SK-N-SH (cell line): ENCODE data around the gene CDK14.

ENCODE experiments used
- ELF1 ChIP-seq: IDR thresholded peaks from 2 replicates; pipeline ENCODE4 v1.4.0; 2012
- EZH2phosphoT487 ChIP-seq: fragments of 200-600 bp; sonication (generic); IDR thresholded peaks from 2 replicates; pipeline ENCODE4 v1.6.1; 2017; ENCODE audit warnings: low read depth, mixed run types, mild to moderate bottlenecking, antibody characterized with exemption, moderate library complexity, borderline replicate concordance
- MXI1 ChIP-seq: IDR thresholded peaks from 2 replicates; pipeline ENCODE4 v1.6.1; 2012; ENCODE audit warnings: mild to moderate bottlenecking, low read depth, low read length, improper control_type of control experiment
- POLR2AphosphoS5 ChIP-seq: IDR thresholded peaks from 2 replicates; pipeline ENCODE4 v1.6.1; 2012; ENCODE audit warnings: low read depth, low read length
- RFX5 ChIP-seq: IDR thresholded peaks from 2 replicates; pipeline ENCODE4 v1.6.1; 2012; ENCODE audit warnings: mild to moderate bottlenecking, improper control_type of control experiment, low read length
- TF ChIP-seq, protein P1 (sequence below): fragments of 200-600 bp; sonication (generic); IDR thresholded peaks from 2 replicates; pipeline ENCODE4 v1.6.1; 2017; ENCODE audit warnings: antibody characterized with exemption, mild to moderate bottlenecking, moderate library complexity
- TF ChIP-seq, protein P2 (sequence below): IDR thresholded peaks from 2 replicates; pipeline ENCODE4 v1.4.0; 2012; ENCODE audit warnings: low read depth, borderline replicate concordance
- TF ChIP-seq, protein P3 (sequence below): IDR thresholded peaks from 2 replicates; pipeline ENCODE4 v1.4.0; 2012; ENCODE audit warnings: low read depth

DNA sequence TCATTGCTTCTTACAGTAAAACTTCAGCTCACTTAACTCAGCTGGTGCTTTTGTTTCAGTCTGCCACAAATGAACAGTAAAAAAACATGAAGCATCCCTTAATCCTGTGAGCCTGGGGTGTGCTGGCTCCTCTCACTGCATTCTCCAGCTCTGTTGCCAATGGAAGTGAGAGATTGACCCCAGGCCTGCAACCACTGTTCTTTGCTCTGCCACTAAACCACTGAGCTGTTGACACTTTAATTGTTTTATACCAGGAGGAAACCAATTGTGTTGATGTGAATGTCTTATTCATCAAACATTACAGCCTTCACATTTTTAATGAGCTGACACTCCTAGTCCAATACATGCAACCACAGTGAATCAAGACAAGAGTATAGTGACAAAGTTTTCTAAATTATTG, 598.7 kb downstream of the CDK14 start:
- no peak for TF ChIP-seq EZH2phosphoT487
- TF ChIP-seq, protein P1, sequence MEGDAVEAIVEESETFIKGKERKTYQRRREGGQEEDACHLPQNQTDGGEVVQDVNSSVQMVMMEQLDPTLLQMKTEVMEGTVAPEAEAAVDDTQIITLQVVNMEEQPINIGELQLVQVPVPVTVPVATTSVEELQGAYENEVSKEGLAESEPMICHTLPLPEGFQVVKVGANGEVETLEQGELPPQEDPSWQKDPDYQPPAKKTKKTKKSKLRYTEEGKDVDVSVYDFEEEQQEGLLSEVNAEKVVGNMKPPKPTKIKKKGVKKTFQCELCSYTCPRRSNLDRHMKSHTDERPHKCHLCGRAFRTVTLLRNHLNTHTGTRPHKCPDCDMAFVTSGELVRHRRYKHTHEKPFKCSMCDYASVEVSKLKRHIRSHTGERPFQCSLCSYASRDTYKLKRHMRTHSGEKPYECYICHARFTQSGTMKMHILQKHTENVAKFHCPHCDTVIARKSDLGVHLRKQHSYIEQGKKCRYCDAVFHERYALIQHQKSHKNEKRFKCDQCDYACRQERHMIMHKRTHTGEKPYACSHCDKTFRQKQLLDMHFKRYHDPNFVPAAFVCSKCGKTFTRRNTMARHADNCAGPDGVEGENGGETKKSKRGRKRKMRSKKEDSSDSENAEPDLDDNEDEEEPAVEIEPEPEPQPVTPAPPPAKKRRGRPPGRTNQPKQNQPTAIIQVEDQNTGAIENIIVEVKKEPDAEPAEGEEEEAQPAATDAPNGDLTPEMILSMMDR = no peak
- TF ChIP-seq POLR2AphosphoS5 = no peak
- TF ChIP-seq, protein P2, sequence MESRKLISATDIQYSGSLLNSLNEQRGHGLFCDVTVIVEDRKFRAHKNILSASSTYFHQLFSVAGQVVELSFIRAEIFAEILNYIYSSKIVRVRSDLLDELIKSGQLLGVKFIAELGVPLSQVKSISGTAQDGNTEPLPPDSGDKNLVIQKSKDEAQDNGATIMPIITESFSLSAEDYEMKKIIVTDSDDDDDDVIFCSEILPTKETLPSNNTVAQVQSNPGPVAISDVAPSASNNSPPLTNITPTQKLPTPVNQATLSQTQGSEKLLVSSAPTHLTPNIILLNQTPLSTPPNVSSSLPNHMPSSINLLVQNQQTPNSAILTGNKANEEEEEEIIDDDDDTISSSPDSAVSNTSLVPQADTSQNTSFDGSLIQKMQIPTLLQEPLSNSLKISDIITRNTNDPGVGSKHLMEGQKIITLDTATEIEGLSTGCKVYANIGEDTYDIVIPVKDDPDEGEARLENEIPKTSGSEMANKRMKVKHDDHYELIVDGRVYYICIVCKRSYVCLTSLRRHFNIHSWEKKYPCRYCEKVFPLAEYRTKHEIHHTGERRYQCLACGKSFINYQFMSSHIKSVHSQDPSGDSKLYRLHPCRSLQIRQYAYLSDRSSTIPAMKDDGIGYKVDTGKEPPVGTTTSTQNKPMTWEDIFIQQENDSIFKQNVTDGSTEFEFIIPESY = no peak
- no peak for TF ChIP-seq ELF1
- no peak for TF ChIP-seq MXI1
- no peak for TF ChIP-seq RFX5
- TF ChIP-seq, protein P3, sequence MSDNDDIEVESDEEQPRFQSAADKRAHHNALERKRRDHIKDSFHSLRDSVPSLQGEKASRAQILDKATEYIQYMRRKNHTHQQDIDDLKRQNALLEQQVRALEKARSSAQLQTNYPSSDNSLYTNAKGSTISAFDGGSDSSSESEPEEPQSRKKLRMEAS = no peak
